IPS-NIHi7 (cell line): ENCODE results near the gene DAZAP1.

Experiments used
- DNase-seq: peaks from one replicate; pipeline ENCODE4 v3.0.0; 2012; ENCODE audit warnings: mixed read lengths; ENCODE audit errors: extremely low spot score

DAZAP1 gene

DNA sequence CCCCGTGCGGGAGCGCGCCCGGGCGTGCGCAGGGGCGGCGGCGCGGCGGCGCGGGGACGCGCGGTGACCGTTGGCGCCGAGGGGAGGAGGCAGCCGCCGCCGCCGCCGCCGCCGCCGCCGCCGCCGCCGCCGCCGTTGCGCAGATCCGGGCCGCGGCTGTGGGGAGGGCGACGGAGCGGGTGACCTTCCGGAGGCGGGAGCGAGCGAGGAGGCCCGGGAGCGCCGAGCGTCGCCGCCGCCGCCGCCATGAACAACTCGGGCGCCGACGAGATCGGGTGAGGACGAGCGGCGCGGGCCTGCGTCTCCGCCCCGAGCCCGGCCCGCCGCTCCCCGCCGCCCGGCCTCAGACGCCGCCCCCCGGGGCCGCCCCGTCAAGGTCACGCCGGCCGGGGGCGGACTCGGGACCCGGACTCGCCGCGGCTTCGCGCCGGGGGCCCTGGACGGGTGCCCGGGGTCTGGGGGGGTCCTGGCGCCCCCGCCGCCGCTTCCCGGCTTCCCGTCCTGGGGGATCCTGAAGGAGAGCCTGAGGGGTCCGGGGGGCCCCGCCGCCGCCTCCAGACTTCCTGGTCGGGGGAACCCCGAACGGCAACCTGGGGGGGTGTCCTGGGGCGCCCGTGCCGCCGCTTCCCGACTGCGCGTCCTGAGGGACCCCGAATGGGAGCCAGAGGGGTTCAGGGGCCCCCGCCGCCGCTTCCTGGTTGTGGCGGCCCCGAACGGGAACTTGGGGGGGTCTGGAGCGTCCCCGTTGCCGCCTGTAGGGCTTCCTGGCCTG is at the start of gene DAZAP1:
DAZAP1 (plus strand) TSS at position 59 of the 772 bp plus-strand sequence; CDS start at position 247, 188 bp downstream.
- DNase-seq, result no peak

DNA sequence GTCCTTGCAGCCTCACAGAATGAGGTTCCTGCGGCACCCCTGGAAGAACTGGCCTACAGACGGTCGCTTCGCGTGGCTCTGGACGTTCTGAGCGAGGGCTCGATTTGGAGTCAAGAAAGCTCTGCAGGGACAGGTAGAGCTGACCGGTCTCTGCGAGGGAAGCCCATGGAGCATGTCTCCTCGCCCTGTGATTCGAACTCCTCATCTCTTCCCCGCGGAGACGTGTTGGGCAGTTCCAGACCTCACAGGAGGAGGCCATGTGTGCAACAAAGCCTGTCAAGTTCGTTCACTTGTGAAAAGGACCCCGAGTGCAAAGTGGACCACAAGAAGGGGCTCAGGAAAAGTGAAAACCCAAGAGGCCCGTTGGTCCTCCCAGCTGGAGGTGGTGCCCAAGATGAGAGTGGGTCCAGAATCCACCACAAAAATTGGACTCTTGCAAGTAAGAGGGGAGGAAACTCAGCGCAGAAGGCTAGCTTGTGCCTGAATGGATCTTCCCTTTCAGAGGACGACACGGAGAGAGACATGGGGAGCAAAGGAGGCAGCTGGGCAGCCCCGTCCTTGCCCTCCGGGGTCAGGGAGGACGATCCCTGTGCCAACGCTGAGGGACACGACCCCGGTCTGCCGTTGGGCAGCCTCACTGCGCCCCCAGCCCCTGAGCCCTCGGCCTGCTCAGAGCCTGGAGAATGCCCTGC is 47.1 kb upstream of the DAZAP1 start:
- DNase-seq, result no peak

DNA sequence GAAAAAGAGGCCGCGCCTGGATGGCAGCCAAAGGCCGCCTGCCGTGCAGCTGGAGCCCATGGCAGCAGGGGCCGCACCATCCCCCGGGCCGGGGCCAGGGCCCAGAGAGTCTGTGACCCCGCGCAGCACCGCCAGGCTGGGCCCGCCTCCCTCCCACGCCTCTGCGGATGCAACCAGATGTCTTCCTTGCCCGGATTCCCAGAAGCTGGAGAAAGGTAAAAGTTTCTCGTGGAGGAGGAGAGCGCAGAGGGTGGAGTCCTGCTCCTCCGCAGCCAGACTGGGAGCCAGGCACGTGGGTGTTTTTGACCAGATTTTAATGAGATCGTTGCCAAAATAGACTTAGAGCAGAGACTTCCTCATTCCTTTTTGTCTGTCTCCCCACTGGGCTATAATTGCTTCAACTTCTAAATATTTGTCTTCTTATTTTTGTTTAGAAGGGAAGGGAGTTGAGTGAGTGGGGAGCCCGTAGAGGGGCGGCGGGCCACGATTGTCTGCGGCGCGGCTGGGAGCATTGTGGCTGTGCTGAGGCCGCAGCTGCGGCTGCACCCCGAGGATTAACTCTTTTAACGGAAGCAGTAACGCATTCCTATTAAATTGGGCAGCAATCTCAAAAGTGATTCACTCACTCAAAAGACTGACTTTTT is 46.4 kb upstream of the DAZAP1 start:
- no peak for DNase-seq

DNA sequence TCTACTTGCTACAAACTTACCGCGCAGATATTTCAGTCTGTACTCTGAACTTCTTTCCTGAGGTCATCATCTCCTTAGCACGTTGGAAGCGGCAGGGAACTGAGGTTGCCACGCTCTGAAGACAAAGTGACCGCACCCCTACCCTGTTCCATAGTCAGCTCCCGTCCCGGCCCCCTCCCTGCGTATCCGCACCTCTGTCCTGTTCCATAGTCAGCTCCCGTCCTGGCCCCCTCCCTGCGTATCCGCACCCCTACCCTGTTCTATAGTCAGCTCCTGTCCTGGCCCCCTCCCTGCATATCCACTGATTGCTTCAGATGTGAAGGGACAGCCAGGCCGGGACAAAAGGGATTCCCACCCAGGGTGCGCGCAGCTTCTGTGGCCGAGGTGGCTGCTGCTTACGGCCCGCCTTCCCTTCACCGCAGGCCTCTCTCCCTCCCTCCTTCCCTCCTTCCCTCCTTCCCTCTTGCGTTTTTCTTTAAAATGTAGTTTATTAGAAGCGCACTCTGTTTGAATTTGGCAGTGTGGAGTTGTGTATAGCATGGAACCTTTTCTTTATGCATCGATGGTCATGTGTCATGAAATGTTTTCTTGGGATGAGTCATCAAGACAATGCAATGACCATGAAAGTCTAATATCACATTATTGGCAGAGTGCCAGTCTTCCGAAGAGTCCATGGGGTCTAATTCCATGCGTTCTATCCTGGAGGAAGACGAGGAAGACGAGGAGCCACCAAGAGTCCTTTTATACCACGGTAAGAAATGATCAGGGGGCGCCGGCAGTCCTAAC is 45.6 kb upstream of the DAZAP1 start:
- DNase-seq, result no peak

DNA sequence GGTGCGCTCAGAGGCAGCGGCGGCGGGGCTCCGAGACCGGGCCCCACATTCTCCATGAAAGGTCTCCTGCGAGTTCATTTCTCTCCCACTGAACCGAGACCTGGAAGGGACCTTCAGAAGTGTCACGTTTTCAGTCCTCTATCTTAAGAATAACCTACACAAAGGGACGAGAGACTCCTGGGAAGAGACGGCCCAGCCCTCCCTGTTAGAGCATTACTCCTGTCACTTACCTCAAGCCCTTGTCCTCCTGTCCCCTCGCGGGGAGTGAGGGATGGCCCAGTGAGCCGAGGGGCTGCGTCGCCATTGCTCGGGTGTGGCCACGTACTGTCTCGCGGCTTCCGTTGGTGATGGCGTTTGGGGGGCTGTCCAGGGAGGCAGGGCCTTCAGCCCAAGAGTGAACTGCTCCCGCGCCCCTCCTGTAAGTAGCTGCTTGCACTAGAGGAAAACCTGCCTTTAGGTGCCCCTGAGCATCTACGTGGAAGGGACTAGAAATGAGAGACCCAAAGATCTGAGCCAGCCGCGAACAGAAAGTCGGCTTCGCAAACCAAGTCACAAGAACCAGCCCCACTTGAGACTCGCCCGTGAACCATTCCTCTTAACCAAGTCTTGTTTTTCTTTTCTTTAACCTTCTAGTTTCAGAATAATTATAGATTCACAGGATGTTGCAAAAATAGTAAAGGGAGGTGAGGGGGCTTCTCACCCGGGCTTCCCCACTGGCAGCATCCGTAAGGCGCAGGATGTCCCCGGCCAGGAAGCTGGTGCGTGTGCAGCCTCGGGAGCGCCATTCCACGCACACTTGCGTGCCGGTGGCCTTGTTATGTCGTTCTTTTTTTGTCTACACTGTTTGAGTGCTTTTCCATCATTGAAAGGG is 44.8 kb upstream of the DAZAP1 start:
- DNase-seq, result no peak

DNA sequence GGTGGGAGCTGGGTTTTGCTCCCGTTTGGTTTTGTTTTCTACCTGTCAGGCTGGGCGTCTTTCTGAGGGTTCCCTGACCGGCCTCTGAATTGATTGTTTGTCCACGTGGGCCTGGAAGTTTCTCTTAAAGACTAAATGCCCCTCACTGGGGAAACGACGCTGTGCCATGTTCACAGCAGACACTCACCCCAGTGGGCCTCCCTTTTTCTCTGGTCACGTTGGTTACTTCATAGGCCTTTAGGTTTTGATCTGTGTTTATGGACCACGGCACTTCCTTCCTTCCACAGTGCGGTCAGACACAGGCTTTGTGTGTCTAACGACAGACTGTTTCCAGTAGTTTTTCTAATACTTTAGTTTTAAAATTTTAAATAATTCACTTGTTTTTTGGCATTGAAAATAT is 43.8 kb upstream of the DAZAP1 start:
- DNase-seq, result no peak

DNA sequence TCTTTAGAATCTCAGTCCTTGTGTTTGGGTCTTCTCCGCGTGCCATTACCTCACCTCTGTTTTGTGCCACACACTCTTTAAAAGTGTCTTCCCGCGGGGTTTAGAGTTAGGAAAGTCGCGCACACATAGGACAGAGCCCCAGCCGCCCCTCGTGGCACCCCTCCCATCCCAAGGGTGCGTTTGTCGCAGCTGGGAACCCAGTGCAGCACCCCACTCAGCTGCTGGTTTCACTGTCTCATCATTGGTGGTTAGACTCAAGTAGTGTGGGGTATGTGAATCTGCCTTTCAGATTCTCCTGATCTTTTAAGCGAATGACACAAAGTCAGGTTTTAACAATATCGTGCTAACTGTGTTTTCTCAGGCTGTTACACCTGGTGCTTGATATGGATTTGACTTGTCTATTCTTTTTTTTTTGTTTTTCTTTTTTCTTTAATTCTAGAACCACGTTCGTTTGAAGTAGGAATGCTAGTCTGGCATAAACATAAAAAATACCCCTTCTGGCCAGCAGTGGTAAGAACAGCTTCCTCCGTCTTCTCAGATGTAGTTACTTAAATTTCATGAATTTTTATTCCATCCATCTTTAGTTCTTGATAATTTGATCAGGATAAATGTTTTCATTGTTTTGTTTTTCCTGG is 43.2 kb upstream of the DAZAP1 start:
- DNase-seq, result no peak

DNA sequence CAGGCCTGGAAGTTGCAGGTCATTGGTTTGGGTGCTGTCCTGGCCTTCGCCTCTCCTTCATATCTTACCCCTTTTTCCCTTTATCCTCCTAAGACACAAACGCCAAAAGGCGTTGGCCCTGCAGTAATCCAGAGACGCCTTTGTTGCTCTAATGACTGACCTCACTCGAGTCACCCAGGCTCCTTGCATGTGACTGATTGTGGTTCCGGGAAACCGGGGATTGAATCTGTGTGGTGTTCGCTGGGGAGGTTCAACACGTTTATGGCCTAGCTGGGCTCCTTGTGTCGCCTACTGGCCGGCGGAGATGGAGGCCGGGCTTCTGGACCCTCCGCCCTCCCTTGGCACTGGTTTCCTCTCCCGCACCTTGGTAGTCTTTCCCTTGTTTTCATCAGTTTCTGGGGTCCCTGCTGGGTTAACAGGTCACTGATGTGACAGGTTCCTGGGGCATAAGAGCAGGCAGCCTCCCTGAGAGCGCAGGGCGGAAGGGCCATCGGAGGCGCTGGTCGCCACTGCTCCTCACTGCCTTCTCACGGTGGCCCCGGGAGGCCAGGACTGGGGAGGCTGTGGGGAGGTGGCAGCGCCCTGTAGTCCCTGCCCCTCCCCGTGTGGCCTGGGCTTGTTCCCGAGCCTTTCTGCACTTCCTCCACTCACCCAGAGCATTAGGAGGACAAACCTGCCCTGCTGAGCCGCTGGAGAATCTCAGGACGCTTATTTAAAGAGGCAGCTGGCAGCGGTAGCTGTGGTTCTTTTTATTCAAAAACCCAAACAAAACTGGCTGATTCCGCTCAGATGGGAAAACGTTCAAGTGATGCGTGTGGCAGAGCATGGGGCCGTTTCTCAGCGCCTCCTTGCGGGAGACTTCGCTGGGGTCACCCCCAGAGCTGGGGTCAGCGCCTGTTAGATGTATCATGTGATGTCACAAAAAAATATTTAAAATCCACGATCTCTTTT is 41.8 kb upstream of the DAZAP1 start:
- no peak for DNase-seq

DNA sequence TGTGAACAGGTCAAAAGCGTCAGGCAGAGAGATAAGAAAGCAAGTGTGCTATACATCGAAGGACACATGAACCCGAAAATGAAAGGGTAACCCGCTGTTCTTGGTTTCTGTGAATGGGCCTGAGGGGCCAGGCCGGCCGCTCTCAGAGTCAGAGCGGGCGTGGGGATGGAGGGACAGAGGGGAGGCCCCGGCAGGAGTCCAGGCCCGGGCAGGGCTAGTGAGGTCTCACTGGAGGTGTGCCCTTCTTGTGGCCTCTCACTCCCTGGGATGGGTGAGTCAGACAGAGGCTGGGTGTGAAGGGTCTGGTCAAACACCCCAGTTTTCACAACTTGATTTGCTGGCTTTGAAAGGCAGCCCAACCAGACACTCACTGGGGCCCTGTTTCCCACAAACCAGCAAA is 41.1 kb upstream of the DAZAP1 start:
- no peak for DNase-seq

DNA sequence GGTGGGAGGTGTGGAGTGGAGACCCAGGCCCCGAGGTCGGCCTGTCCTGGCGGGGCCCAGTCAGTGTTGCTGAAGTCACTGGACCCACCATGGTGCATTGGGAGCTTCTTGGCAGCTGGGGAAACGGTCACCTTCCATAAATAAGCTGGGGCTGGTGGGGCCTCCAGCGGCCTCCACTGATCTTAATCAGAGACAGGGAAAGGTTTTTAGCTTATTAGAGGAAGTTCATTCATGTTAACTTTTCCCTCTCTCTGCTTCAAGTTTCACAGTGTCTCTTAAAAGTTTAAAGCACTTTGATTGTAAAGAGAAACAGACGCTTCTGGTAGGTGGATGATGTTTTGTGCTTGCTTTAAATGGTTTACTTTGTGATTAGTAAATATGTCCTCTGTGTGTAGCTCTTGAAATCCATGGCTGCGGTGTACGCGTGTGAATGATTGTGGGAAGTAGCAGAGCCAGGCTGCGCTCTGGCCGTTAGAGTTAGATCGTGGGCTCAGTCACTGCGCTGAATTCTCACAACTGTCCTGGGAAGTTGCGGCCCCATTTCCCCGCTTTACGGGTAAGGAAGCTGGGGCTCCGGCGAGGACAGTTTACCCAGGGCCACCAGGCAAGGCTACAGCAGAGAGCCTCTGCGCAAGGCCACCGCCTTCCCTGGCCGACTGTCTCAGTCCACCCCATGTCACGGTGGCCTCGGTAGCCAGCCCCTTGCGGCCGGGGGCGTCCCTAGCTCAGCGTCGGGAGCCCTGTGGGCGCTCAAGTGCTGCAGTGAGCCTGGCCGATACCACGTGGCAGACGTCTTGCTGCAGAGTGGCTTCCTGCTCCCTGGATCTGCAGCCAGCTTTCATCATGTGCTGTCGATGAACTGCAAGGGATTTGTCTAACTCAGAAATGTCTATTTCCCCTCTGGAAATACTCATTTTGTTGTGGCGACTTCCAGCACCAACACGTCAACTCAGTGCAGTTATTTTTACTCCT is 40.2 kb upstream of the DAZAP1 start:
- no peak for DNase-seq

DNA sequence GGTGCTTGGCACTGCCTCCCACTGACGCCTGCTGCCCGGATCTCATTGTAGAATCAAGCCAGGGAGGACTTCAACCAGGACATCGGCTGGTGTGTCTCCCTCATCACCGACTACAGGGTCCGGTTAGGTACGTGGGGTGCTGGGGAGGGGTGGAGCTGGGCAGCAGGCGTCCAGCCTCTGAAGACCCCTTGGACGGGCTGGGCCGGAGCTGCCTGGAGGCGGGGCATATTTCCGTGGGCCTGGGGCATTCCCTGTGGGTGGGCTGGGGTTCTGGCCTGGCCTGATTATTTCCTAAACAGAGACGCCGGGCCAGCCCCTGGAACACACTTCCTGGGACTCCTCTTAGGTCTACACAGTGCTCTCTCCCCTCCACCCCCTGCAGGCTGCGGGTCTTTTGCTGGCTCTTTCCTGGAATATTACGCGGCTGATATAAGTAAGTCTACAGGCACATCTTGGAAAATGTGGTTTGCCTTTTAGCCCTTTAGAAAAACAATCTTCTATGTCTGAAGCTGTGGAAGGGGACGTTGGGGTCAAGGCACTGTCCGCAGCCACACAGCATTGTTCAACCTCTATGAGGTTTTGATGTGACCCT is 38.1 kb upstream of the DAZAP1 start:
- DNase-seq, result no peak

DNA sequence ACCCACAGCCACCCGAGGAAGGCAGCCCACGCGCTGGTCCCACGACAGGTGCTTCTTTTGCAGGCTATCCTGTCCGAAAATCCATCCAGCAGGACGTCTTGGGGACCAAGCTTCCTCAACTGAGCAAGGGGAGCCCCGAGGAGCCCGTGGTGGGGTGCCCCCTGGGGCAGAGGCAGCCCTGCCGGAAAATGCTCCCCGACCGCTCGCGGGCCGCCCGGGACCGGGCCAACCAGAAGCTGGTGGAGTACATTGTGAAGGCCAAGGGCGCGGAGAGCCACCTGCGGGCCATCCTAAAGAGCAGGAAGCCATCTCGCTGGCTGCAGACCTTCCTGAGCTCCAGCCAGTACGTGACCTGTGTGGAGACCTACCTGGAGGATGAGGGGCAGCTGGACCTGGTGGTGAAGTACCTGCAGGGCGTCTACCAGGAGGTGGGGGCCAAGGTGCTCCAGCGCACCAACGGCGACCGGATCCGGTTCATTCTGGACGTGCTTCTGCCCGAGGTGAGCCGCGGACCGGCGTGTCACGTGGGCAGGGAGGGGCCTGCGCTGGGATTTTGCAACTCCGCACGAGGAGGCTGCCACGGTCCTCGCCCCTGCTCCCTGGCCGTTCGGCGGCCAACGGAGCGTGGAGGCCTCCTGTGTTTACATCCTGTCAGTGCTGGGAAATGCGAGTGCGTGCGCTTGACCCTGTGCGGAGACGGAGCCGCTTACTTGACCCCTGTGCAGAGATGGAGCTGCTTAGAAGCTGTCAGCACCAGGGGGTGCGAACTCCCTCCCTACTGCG is 36.6 kb upstream of the DAZAP1 start:
- DNase-seq, result no peak

DNA sequence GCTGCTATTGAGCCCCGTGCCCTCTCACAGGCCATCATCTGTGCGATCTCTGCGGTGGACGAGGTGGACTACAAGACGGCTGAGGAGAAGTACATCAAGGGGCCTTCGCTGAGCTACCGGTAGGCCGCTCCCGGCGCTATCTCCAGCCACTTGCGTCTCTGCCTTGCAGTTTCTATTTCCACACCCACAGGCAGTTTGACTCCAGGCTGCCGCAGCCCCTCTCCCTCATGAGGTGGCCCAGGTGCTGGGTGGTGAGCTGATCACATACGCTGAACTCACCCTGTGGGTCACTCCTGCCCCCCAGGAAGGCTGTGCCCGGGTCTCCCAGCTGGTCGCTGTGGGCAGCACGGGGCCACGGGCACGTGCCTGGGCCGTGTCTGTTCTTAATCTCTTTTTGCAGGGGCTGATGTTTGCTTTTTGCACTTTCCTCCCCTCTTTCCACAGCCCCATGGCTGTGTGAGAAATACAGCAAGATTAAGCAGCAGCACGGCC is 34.3 kb upstream of the DAZAP1 start:
- DNase-seq, result no peak

DNA sequence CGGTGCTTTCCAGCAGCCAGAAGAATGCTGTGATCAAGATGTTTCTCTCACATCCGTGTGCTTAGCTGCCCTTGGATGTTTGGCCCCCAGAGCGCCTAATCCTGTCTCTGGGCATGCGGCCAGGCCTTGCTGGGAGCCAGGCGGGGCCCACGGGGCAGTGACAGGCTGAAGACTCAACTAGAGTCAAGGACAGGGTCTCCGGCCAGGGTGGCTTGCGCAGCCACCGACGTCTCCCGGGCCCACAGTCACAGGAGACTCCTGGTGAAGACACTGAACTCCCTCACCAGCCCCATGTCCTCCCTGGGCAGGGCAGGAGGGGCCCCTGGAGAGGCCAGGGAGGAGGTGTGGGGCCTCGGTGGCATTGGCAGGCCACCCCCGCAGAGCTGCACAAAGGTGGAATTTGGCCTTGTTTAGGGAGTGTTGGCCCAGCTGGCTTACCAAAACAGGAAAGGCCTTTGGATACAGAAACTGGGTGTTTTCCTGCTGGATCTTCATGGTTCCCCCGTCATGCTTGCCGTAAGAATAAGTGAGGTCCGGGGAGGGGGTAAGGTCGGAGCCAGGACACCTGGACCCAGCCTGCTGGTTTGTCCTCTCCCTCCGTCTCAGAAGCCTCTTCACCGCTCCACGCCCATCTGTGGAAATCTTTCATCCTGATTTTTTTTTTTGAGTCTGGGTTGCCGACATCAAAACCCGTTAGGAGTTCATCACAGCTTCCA is 33.7 kb upstream of the DAZAP1 start:
- no peak for DNase-seq

DNA sequence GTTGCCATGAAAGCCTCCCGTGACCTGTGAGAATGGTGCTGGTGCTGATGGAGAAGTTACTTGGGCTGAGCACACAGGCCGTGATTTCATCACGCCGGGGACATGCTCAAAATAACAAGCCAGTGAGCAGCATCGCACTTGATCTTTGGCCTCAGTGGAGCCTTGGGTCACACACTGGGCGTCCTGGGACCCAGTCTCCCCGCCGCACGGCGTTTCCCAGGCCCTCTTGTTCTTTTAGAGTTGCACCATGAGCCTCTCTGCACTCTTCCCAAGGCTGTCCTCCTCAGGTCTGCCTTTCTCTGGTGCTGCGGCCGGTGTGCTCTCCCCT is 33.2 kb upstream of the DAZAP1 start:
- no peak for DNase-seq

DNA sequence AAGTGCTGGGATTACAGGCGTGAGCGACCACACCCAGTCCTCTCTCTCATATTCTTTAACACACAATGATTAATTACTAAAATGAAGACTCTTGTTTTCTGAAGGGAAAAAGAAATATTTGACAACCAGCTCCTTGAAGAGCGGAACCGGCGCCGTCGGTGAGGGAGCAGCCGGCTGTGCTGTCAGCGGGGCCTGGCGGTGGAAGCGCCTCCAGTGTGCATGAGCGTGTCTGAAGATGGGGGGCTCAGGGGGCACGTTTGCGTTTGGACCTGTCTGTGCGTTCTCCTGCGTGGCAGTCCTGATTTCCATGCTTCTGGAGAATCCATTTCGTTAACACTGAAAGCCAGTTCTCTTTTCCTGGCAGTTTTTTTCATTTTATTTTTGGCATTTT is 31.0 kb upstream of the DAZAP1 start:
- no peak for DNase-seq
